Measurements from ENCODE around the gene TAF3. TPM values are rescaled to one million over a fixed set of nuclear protein-coding genes. Genes with fewer than 3 reads are reported as not detected.
"Not testable (repeated sequence)": the region's sequence is repeated elsewhere in the genome, so short reads cannot be mapped to it uniquely, and the experiment has no call there.

The TAF3 gene
- total RNA-seq, 2 experiments from 2014 or later, result 13.9 to 16.4 TPM

GRCh38 chr10:7792541-7792940 is 25.8 kb upstream of the TAF3 start:
- Mint-ChIP-seq H3K4me1 (peaks cover 67% of the 10 kb centered on the region), H3K27me3 (no peaks in the 10 kb centered on the region), H3K9me3 (no peaks in the 10 kb centered on the region), H3K27ac (no peak overlapping the region), H3K4me3 (no peak overlapping the region), H3K36me3 (ENCODE audit: low read depth) (peaks cover 45% of the 10 kb centered on the region)
- ChIA-PET POLR2A (no interaction called here), CTCF (interaction anchor here (0.9 to 1.6 kb wide), 2 partner anchors 17 to 23 kb away, joined by 4 to 5 read pairs; no protein-coding TSS in a partner anchor)
- no peak for DNase-seq

GRCh38 chr10:7794251-7795026 is 23.9 kb upstream of the TAF3 start:
- Mint-ChIP-seq H3K36me3 (ENCODE audit: low read depth) (peaks cover 55% of the 10 kb centered on the region), H3K9me3 (no peaks in the 10 kb centered on the region), H3K4me1 (peaks cover 59% of the 10 kb centered on the region), H3K27ac (no peak overlapping the region), H3K27me3 (no peaks in the 10 kb centered on the region), H3K4me3 (no peak overlapping the region)
- POLR2A ChIA-PET, result no interaction called here
- CTCF ChIA-PET, result no interaction called here
- no peak for DNase-seq

GRCh38 chr10:7795605-7796004 is 22.7 kb upstream of the TAF3 start:
- no peak overlapping the region for H3K4me3 Mint-ChIP-seq
- H3K4me1 Mint-ChIP-seq, result peaks cover 52% of the 10 kb centered on the region
- H3K27me3 Mint-ChIP-seq, result no peaks in the 10 kb centered on the region
- ChIA-PET POLR2A (no interaction called here), CTCF (no interaction called here)
- no peak overlapping the region for H3K27ac Mint-ChIP-seq
- peaks cover 58% of the 10 kb centered on the region for H3K36me3 Mint-ChIP-seq (ENCODE audit: low read depth)
- no peaks in the 10 kb centered on the region for H3K9me3 Mint-ChIP-seq
- DNase-seq, result no peak

GRCh38 chr10:7797582-7797981 is 20.7 kb upstream of the TAF3 start:
- ChIA-PET POLR2A (interaction anchor here (0.6 to 1.3 kb wide), 2 partner anchors 8 to 10 kb away, joined by 3 to 5 read pairs; partner anchors contain the start of genes ATP5F1C and KIN), CTCF (interaction anchor here (1.0 to 1.5 kb wide), 2 partner anchors 8 to 10 kb away, joined by 3 to 7 read pairs; partner anchors contain the start of genes ATP5F1C and KIN)
- Mint-ChIP-seq H3K27me3 (no peaks in the 10 kb centered on the region), H3K36me3 (ENCODE audit: low read depth) (peaks cover 57% of the 10 kb centered on the region), H3K27ac (no peak overlapping the region), H3K9me3 (no peaks in the 10 kb centered on the region), H3K4me1 (peaks cover 33% of the 10 kb centered on the region), H3K4me3 (no peak overlapping the region)
- DNase-seq, result no peak

- Mint-ChIP-seq H3K36me3 (ENCODE audit: low read depth) (peaks cover 58% of the 10 kb centered on the region), H3K27ac (no peak overlapping the region), H3K9me3 (no peaks in the 10 kb centered on the region), H3K4me1 (no peaks in the 10 kb centered on the region), H3K4me3 (no peak overlapping the region), H3K27me3 (no peaks in the 10 kb centered on the region)
- ChIA-PET CTCF (no interaction called here), POLR2A (no interaction called here)
- no peak for DNase-seq
Measured at GRCh38 chr10:7802606-7803005, 15.7 kb upstream of the TAF3 start.

GRCh38 chr10:7804216-7804615 is 14.1 kb upstream of the TAF3 start:
- peaks cover 54% of the 10 kb centered on the region for H3K36me3 Mint-ChIP-seq (ENCODE audit: low read depth)
- no peak for DNase-seq
- POLR2A ChIA-PET, result no interaction called here
- H3K9me3 Mint-ChIP-seq, result no peaks in the 10 kb centered on the region
- CTCF ChIA-PET, result interaction anchor here (0.6 to 1.5 kb wide), 2 partner anchors 16 to 19 kb away, joined by 3 to 4 read pairs; partner anchors contain the start of genes ATP5F1C and KIN
- H3K4me3 Mint-ChIP-seq, result no peak overlapping the region
- H3K27ac Mint-ChIP-seq, result no peak overlapping the region
- H3K27me3 Mint-ChIP-seq, result no peaks in the 10 kb centered on the region
- H3K4me1 Mint-ChIP-seq, result no peaks in the 10 kb centered on the region

- no peak overlapping the region for H3K27ac Mint-ChIP-seq
- POLR2A ChIA-PET, result no interaction called here
- no peaks in the 10 kb centered on the region for H3K27me3 Mint-ChIP-seq
- H3K9me3 Mint-ChIP-seq, result no peaks in the 10 kb centered on the region
- CTCF ChIA-PET, result interaction anchor here (1.5 kb wide), 1 partner anchor 17 kb away, joined by 4 read pairs; the partner anchor contains the start of genes ATP5F1C and KIN
- no peak overlapping the region for H3K4me3 Mint-ChIP-seq
- no peaks in the 10 kb centered on the region for H3K4me1 Mint-ChIP-seq
- DNase-seq, result no peak
- H3K36me3 Mint-ChIP-seq (ENCODE audit: low read depth), result peaks cover 51% of the 10 kb centered on the region
Measured at GRCh38 chr10:7804741-7805140, 13.6 kb upstream of the TAF3 start.

- ChIA-PET POLR2A (no interaction called here), CTCF (interaction anchor here (1.2 to 1.6 kb wide), 3 partner anchors 7 to 17 kb away, joined by 3 to 4 read pairs (median 4); no protein-coding TSS in a partner anchor)
- H3K27ac Mint-ChIP-seq, result no peak overlapping the region
- H3K9me3 Mint-ChIP-seq, result no peaks in the 10 kb centered on the region
- H3K36me3 Mint-ChIP-seq (ENCODE audit: low read depth), result peaks cover 26% of the 10 kb centered on the region
- DNase-seq, result no peak
- H3K4me1 Mint-ChIP-seq, result no peaks in the 10 kb centered on the region
- no peaks in the 10 kb centered on the region for H3K27me3 Mint-ChIP-seq
- H3K4me3 Mint-ChIP-seq, result no peak overlapping the region
Measured at GRCh38 chr10:7808686-7809267, 9.5 kb upstream of the TAF3 start.

- peaks cover 12% of the 10 kb centered on the region for H3K36me3 Mint-ChIP-seq (ENCODE audit: low read depth)
- no peak for DNase-seq
- no peaks in the 10 kb centered on the region for H3K9me3 Mint-ChIP-seq
- H3K4me1 Mint-ChIP-seq, result no peaks in the 10 kb centered on the region
- no peak overlapping the region for H3K27ac Mint-ChIP-seq
- ChIA-PET CTCF (interaction anchor here (1.2 kb wide), 1 partner anchor 43 kb away, joined by 3 read pairs; no protein-coding TSS in a partner anchor), POLR2A (no interaction called here)
- H3K27me3 Mint-ChIP-seq, result no peaks in the 10 kb centered on the region
- no peak overlapping the region for H3K4me3 Mint-ChIP-seq
Measured at GRCh38 chr10:7810443-7810842, 7.9 kb upstream of the TAF3 start.

- H3K27ac Mint-ChIP-seq, result no peak overlapping the region
- ChIA-PET CTCF (interaction anchor here (0.6 to 1.2 kb wide), 2 partner anchors 43 to 708 kb away, joined by 3 read pairs; no protein-coding TSS in a partner anchor), POLR2A (no interaction called here)
- H3K9me3 Mint-ChIP-seq, result no peaks in the 10 kb centered on the region
- no peak overlapping the region for H3K4me3 Mint-ChIP-seq
- no peaks in the 10 kb centered on the region for H3K4me1 Mint-ChIP-seq
- H3K36me3 Mint-ChIP-seq (ENCODE audit: low read depth), result peaks cover 12% of the 10 kb centered on the region
- no peaks in the 10 kb centered on the region for H3K27me3 Mint-ChIP-seq
- DNase-seq, result no peak
Measured at GRCh38 chr10:7811000-7811399, 7.3 kb upstream of the TAF3 start.

GRCh38 chr10:7811743-7812142 is 6.6 kb upstream of the TAF3 start:
- H3K4me3 Mint-ChIP-seq, POLR2A ChIA-PET, H3K27me3 Mint-ChIP-seq, H3K9me3 Mint-ChIP-seq, H3K27ac Mint-ChIP-seq, DNase-seq, H3K4me1 Mint-ChIP-seq: not testable (repeated sequence)
- CTCF ChIA-PET, result interaction anchor here (0.7 kb wide), 1 partner anchor 47 kb away, joined by 3 read pairs; no protein-coding TSS in a partner anchor
- H3K36me3 Mint-ChIP-seq (ENCODE audit: low read depth), result peaks cover 10% of the 10 kb centered on the region

- CTCF ChIA-PET, result interaction anchor here (1.1 kb wide), 1 partner anchor 36 kb away, joined by 5 read pairs; no protein-coding TSS in a partner anchor
- Mint-ChIP-seq H3K27ac (no peak overlapping the region), H3K4me1 (peaks cover 13% of the 10 kb centered on the region), H3K9me3 (no peaks in the 10 kb centered on the region), H3K27me3 (peaks cover 3% of the 10 kb centered on the region), H3K36me3 (ENCODE audit: low read depth) (no peaks in the 10 kb centered on the region), H3K4me3 (no peak overlapping the region)
- POLR2A ChIA-PET, result no interaction called here
- no peak for DNase-seq
Measured at GRCh38 chr10:7813481-7813880, 4.8 kb upstream of the TAF3 start.

GRCh38 chr10:7817576-7817975 is 729 bp upstream of the TAF3 start:
- no peak for DNase-seq
- Mint-ChIP-seq H3K36me3 (ENCODE audit: low read depth) (peaks cover 5% of the 10 kb centered on the region), H3K9me3 (no peaks in the 10 kb centered on the region), H3K4me1 (peaks cover 30% of the 10 kb centered on the region), H3K27me3 (peaks cover 3% of the 10 kb centered on the region), H3K27ac (peak overlapping the region; percentile 91), H3K4me3 (peak overlapping the region; percentile 92)
- CTCF ChIA-PET, result interaction anchor here (0.9 to 1.9 kb wide), 6 partner anchors 14 to 88 kb away, joined by 3 to 6 read pairs (median 4); partner anchors contain the start of genes ATP5F1C and KIN
- POLR2A ChIA-PET, result interaction anchor here (0.7 to 0.9 kb wide), 2 partner anchors 30 to 235 kb away, joined by 3 to 4 read pairs; partner anchors contain the start of genes ATP5F1C and KIN
